ENCODE measurements around the gene MAPK8IP3. TPM values are rescaled to one million over a fixed set of nuclear protein-coding genes. Genes with fewer than 3 reads are reported as not detected.

Gene MAPK8IP3
- total and polyA plus RNA-seq, 9 of the 15 experiments (the other 6 are each of a cell fraction or from before 2014, with no cell fraction given), result 0.17 to 58.7 (median 16.7) TPM

- TF ChIP-seq CREBBP (IDR thresholded peaks at IDR 0.05; ENCODE audit: low read depth, low read length) (no peak), PREB (CRISPR knock-in tag; IDR thresholded peaks at IDR 0.05) (no peak), MAX (CRISPR knock-in tag; IDR thresholded peaks at IDR 0.05) (peak; percentile 70), GATAD2B (IDR thresholded peaks at IDR 0.05; ENCODE audit: borderline replicate concordance) (0 out of 2 replicates have a peak, but pooled peaks have one; percentile 18), UBTF (IDR thresholded peaks at IDR 0.05; ENCODE audit: borderline replicate concordance in 1 of 2, low read depth in 2 of 2, low read length in 2 of 2) (peak; percentile 19 to 41; a peak in 2 of 4 replicates), HMBOX1 (IDR thresholded peaks at IDR 0.05) (no peak), NCOA6 (IDR thresholded peaks at IDR 0.05) (no peak), ATF2 (CRISPR knock-in tag; IDR thresholded peaks at IDR 0.05) (no peak), POLR2AphosphoS5 (IDR thresholded peaks at IDR 0.05; ENCODE audit: control insufficient read depth, insufficient read depth, low read depth, low read length) (0 out of 2 replicates have a peak, but pooled peaks have one; percentile 49), ZNF217 (CRISPR knock-in tag; IDR thresholded peaks at IDR 0.05) (no peak), TAF1 (IDR thresholded peaks at IDR 0.05; ENCODE audit: control insufficient read depth, extremely low read depth, insufficient read depth, low read length, severe bottlenecking) (peak; percentile 7), ZBTB26 (CRISPR knock-in tag; IDR thresholded peaks at IDR 0.05) (no peak), MNT (conservative IDR thresholded peaks at IDR 0.05) (peak in 1 of 2 experiments; percentile 71; a peak in 1 of 4 replicates), FOS (IDR thresholded peaks at IDR 0.05; ENCODE audit: extremely low read depth, insufficient read length) (peak; percentile 93), E2F4 (CRISPR knock-in tag; IDR thresholded peaks at IDR 0.05; ENCODE audit: low read depth) (peak; percentile 20; the same call in 1 of the 2 replicates), POLR2A (conservative IDR thresholded peaks at IDR 0.05) (peak; percentile 65)
These were observed 28.0 kb upstream of the MAPK8IP3 start, which contains the start of gene JPT2 (continued) for GRCh38 chr16:1677942-1678499.
